ENCODE results near the gene PLXND1.

- no peak for TF ChIP-seq CTCF (IDR thresholded peaks at IDR 0.05)
- no peak for TF ChIP-seq POLR2A (IDR thresholded peaks at IDR 0.05)
Observed at GRCh38 chr3:129582799-129583198, 23.7 kb downstream of the PLXND1 start.

Measured in adrenal gland (tissue), 5 donors.